ENCODE measurements around the gene TMEM53. TPM values are rescaled to one million over a fixed set of nuclear protein-coding genes. Genes with fewer than 3 reads are reported as not detected.

The TMEM53 gene
- total and polyA plus RNA-seq, 2 of the 8 experiments (the other 6 are each of a cell fraction or from before 2014, with no cell fraction given): 6.7 to 27.9 TPM

GRCh38 chr1:44685881-44686280, 11.6 kb upstream of the TMEM53 start:
- Histone ChIP-seq H3K79me1 (ENCODE audit: low read depth, low read length) (no peaks in the 10 kb centered on the region), H3K23me2 (ENCODE audit: low read depth, low read length) (no peaks in the 10 kb centered on the region), H4K5ac (ENCODE audit: insufficient read length, low read depth, low read length) (no peak overlapping the region), H3K4me1 (replicated peaks in 1 of 4; ENCODE audit: control insufficient read depth in 3 of 4, insufficient read depth in 4 of 4, low read length in 3 of 4) (peaks cover 1 to 17% (median 12%) of the 10 kb centered on the region in 4 experiments; a peak in 5 of 7 replicates), H4K8ac (ENCODE audit: extremely low read depth, insufficient read depth, low read length) (no peak overlapping the region), H2AFZ (ENCODE audit: low read length) (no peak overlapping the region), H2BK12ac (ENCODE audit: low read depth, low read length) (no peak overlapping the region), H3K18ac (ENCODE audit: extremely low read depth, low read length) (no peak overlapping the region), H2BK5ac (ENCODE audit: low read depth, low read length) (no peak overlapping the region), H3K36me3 (ENCODE audit: control insufficient read depth in 2 of 4, insufficient read depth in 4 of 4, low read length in 3 of 4) (no peaks in the 10 kb centered on the region), H2BK20ac (ENCODE audit: low read length) (no peak overlapping the region), H4K20me1 (replicated peaks in 1 of 2; ENCODE audit: control insufficient read depth in 1 of 2, insufficient read depth in 2 of 2, low read length in 2 of 2) (no peaks in the 10 kb centered on the region), H3K27ac (ENCODE audit: low read depth, low read length) (no peak overlapping the region), H3K9me3 (ENCODE audit: insufficient read depth in 2 of 2, low read depth in 1 of 2, low read length in 1 of 2) (no peaks in the 10 kb centered on the region), H3K9ac (replicated peaks in 1 of 4; ENCODE audit: extremely low read depth in 1 of 4, low read depth in 3 of 4, low read length in 3 of 4) (no peak overlapping the region), H3K56ac (replicated peaks; ENCODE audit: insufficient read length, low read depth, low read length) (no peak overlapping the region), H2AK5ac (ENCODE audit: low read depth, low read length) (no peak overlapping the region), H3K14ac (ENCODE audit: insufficient read length) (no peak overlapping the region), H2BK120ac (replicated peaks; ENCODE audit: low read depth, low read length) (no peak overlapping the region), H3K27me3 (replicated peaks in 1 of 4; ENCODE audit: control insufficient read depth in 3 of 4, extremely low read depth in 1 of 4, insufficient read depth in 3 of 4, low read length in 3 of 4) (no peaks in the 10 kb centered on the region), H3K23ac (ENCODE audit: insufficient read length) (no peak overlapping the region), H3K4me2 (ENCODE audit: insufficient read depth in 1 of 2, low read depth in 2 of 2, low read length in 2 of 2) (no peak overlapping the region), H3K4me3 (ENCODE audit: extremely low read depth in 1 of 4, insufficient read depth in 2 of 4, low read depth in 3 of 4, low read length in 4 of 4) (no peak overlapping the region), H3K79me2 (ENCODE audit: control insufficient read depth in 1 of 2, insufficient read depth in 2 of 2, low read length in 2 of 2) (no peaks in the 10 kb centered on the region), H2BK15ac (ENCODE audit: low read length) (no peak overlapping the region), H3K4ac (replicated peaks; ENCODE audit: insufficient read length, low read depth, low read length) (no peak overlapping the region), H4K91ac (replicated peaks; ENCODE audit: insufficient read length, low read length) (no peak overlapping the region)
- WGBS, 2 experiments (ENCODE audit: extremely low coverage in 1 of 2, insufficient coverage in 1 of 2, insufficient read length in 1 of 2, insufficient replicate concordance in 2 of 2, low coverage in 1 of 2, low lambda C conversion rate in 2 of 2, missing lambda C conversion rate in 1 of 2): 91% methylated on average over 8 of the region's 8 CpGs; no CpG with 5 or more reads in 1 of the 2 experiments
- no peak for FAIRE-seq
- POLR2A ChIA-PET (ENCODE audit: partially characterized antibody): interaction anchor here (0.6 kb wide), 1 partner anchor 25 kb away, joined by 3 read pairs; no protein-coding TSS in a partner anchor
- CTCF ChIA-PET (ENCODE audit: partially characterized antibody): interaction anchor here (0.8 to 2.5 kb wide), 4 partner anchors 10 to 46 kb away, joined by 3 to 6 read pairs (median 6); no protein-coding TSS in a partner anchor
- no peak for DNase-seq (ENCODE audit: low read depth in 1 of 2, low spot score in 2 of 2)
- TF ChIP-seq PHF8 (conservative IDR thresholded peaks at IDR 0.05; ENCODE audit: low read depth, low read length): no peak
- TF ChIP-seq TAF7 (optimal IDR thresholded peaks at IDR 0.05; ENCODE audit: borderline replicate concordance, low read depth, low read length): no peak
- TF ChIP-seq RBBP5 (IDR thresholded peaks at IDR 0.05; ENCODE audit: borderline replicate concordance, low read depth, low read length): no peak
- TF ChIP-seq SIX5 (IDR thresholded peaks at IDR 0.05; ENCODE audit: low read depth, low read length): no peak
- no peak for TF ChIP-seq RFX5 (IDR thresholded peaks at IDR 0.05; ENCODE audit: borderline replicate concordance, low read depth, low read length)
- no peak for TF ChIP-seq HDAC6 (IDR thresholded peaks at IDR 0.05; ENCODE audit: low read depth, low read length)

Measured in H1 (cell line).